Keratinocyte (primary cell): ENCODE measurements around the gene KANSL1. TPM values are rescaled to one million over a fixed set of nuclear protein-coding genes. Genes with fewer than 3 reads are reported as not detected.

Experiments used
- DNase-seq: peaks from one replicate; pipeline ENCODE4 v3.0.0-alpha.2; 2011; ENCODE audit warnings: low read depth, missing footprints, low spot score
- FAIRE-seq: peaks from 2 replicates; lab custom pipeline; 2011; peaks lifted over from hg19 to GRCh38; lab: Jason Lieb, UNC
- H2AFZ ChIP-seq: 2 replicates; pipeline ENCODE4 v1.6.0; 2012; ENCODE audit warnings: low read length, control low read depth, inconsistent platforms; ENCODE audit not compliant: control insufficient read depth
- H3K27ac ChIP-seq: 2 replicates; pipeline ENCODE4 v1.5.1; 2011; ENCODE audit warnings: low read length; ENCODE audit not compliant: control insufficient read depth, insufficient read depth
- H3K27me3 ChIP-seq: 3 replicates; pipeline ENCODE4 v1.6.0; 2011; ENCODE audit warnings: low read length; ENCODE audit not compliant: control insufficient read depth, insufficient read depth; ENCODE audit errors: extremely low read depth
- H3K36me3 ChIP-seq, 2 experiments: 2 replicates in 1 of 2; 3 replicates in 1 of 2; pipeline ENCODE4 v1.5.1; 2011; ENCODE audit warnings: low read length in 2 of 2, mild to moderate bottlenecking in 1 of 2; ENCODE audit not compliant: control insufficient read depth in 2 of 2, insufficient read depth in 2 of 2; ENCODE audit errors: extremely low read depth in 1 of 2
- H3K4me1 ChIP-seq: 3 replicates; pipeline ENCODE4 v1.5.1; 2011; ENCODE audit warnings: low read length; ENCODE audit not compliant: control insufficient read depth, insufficient read depth; ENCODE audit errors: extremely low read depth
- H3K4me2 ChIP-seq: 3 replicates; pipeline ENCODE4 v1.6.0; 2011; ENCODE audit warnings: low read depth, low read length; ENCODE audit not compliant: control insufficient read depth, insufficient read depth; ENCODE audit errors: extremely low read depth
- H3K4me3 ChIP-seq, 3 experiments: fragments of 200-600 bp in 1 of 3; sonication (generic) in 1 of 3; 2 replicates in 2 of 3; 3 replicates in 1 of 3; pipeline ENCODE4 v1.5.1; 2011 to 2016; ENCODE audit warnings: low read length in 3 of 3, mild to moderate bottlenecking in 3 of 3, control low read depth in 2 of 3, inconsistent platforms in 1 of 3, low read depth in 1 of 3, mixed read lengths in 1 of 3, mixed run types in 1 of 3, moderate library complexity in 1 of 3; ENCODE audit not compliant: control insufficient read depth in 2 of 3, insufficient read depth in 2 of 3; ENCODE audit errors: extremely low read depth in 1 of 3
- H3K79me2 ChIP-seq: 2 replicates; pipeline ENCODE4 v1.6.0; 2012; ENCODE audit warnings: low read length; ENCODE audit not compliant: control insufficient read depth, insufficient read depth
- H3K9ac ChIP-seq: 3 replicates; pipeline ENCODE4 v1.6.0; 2011; ENCODE audit warnings: low read length; ENCODE audit not compliant: control insufficient read depth, insufficient read depth; ENCODE audit errors: extremely low read depth
- H3K9me1 ChIP-seq: 3 replicates; pipeline ENCODE4 v1.6.0; 2011; ENCODE audit warnings: low read length; ENCODE audit not compliant: control insufficient read depth, insufficient read depth; ENCODE audit errors: extremely low read depth
- H3K9me3 ChIP-seq: 2 replicates; pipeline ENCODE4 v1.5.1; 2012; ENCODE audit warnings: low read depth, low read length; ENCODE audit not compliant: control insufficient read depth
- H4K20me1 ChIP-seq: 3 replicates; pipeline ENCODE4 v1.6.0; 2011; ENCODE audit warnings: low read length; ENCODE audit not compliant: control insufficient read depth, insufficient read depth; ENCODE audit errors: extremely low read depth
- CTCF ChIP-seq, 3 experiments: IDR thresholded peaks in 1 of 3; conservative IDR thresholded peaks in 1 of 3; optimal IDR thresholded peaks in 1 of 3; 2 replicates in 2 of 3; 3 replicates in 1 of 3; pipeline versions ENCODE3 to v1.5.1; 2011; ENCODE audit warnings: low read length in 3 of 3, mild to moderate bottlenecking in 3 of 3, moderate library complexity in 2 of 3, control low read depth in 1 of 3, inconsistent platforms in 1 of 3; ENCODE audit not compliant: insufficient read depth in 2 of 3; ENCODE audit errors: extremely low read depth in 1 of 3
- EZH2 ChIP-seq: IDR thresholded peaks from one replicate; pipeline ENCODE4 v1.6.1; 2012; ENCODE audit warnings: inconsistent platforms, mild to moderate bottlenecking, low read length, moderate library complexity
- dilution Hi-C: fragments of 300-500 bp; cut with MboI; formaldehyde crosslinking; loops from one replicate; pipeline ENCODE4 v1.7.0; 2020; ENCODE audit warnings: low sequenced_read_pairs; ENCODE audit not compliant: extremely low pct_ligation_motif_present
- polyA plus RNA-seq, 5 experiments: library from polyadenylated mRNA; depleted of rRNA in 3 of 5; stranded (reverse) in 3 of 5; stranded (forward) in 1 of 5; unstranded in 1 of 5; fragments of >200 nt; gene quantifications; 1 replicate in 1 of 5; 2 replicates in 3 of 5; 3 replicates in 1 of 5; pipeline versions ENCODE4 v1.2.1 to v1.2.3, GENCODE V29; 2011 to 2012; ENCODE audit warnings: missing spikeins in 2 of 5, low read depth in 1 of 5, low replicate concordance in 1 of 5

Gene KANSL1
- polyA plus RNA-seq, 1 donor (not counting 4 experiments of a cell fraction or from before 2014, with no cell fraction given): 17.6 TPM

DNA sequence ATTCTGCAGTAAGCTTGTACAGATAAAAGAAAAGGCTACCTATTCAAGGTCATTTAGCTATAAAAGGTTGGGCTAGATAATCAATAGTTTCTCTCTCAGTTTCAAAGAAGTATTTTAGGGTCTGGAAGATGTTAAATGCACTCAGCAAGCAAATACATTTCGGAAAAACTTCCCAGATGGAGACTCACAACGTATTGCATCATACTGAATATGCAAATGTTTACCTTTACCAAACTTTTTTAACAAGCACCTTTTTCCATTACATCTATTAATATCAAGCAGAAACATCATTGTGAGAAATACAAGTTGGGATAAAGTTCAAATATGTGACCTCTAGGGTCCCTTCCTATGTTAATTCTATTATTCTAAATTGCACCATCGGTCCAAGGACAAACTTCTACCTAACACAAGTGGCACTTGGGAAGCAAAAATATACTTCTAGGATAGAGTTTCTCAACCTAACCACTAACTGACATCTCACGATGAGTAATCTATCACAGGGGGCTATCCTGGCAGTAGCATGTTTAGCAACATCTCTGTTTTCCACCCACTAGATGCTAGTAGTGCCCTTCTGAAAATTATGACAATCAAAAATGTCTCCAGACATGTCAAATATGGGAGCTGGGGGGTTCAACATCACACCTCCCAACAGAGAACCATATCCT lies 14.5 kb downstream of the KANSL1 start:
- no peak for TF ChIP-seq CTCF (optimal IDR thresholded peaks at IDR 0.05 in 1 of 3, IDR thresholded peaks at IDR 0.05 in 1 of 3, conservative IDR thresholded peaks at IDR 0.05 in 1 of 3; ENCODE audit: extremely low read depth in 1 of 3, insufficient read depth in 2 of 3, low read length in 3 of 3)
- no peak for TF ChIP-seq EZH2
- H3K9me3 ChIP-seq: no peaks in the 10 kb centered on the region
- FAIRE-seq (no peak), DNase-seq (no peak)
- peaks cover 8% of the 10 kb centered on the region for H3K4me1 ChIP-seq
- peaks cover 2 to 3% of the 10 kb centered on the region in 2 experiments for H3K36me3 ChIP-seq
- no peaks in the 10 kb centered on the region for H3K27me3 ChIP-seq
- no peak overlapping the region for H3K4me3 ChIP-seq
- no peak overlapping the region for H3K27ac ChIP-seq
- H3K79me2 ChIP-seq: peaks cover 98% of the 10 kb centered on the region
- dilution Hi-C loops: no loop called here
- no peak overlapping the region for H3K9ac ChIP-seq
- H2AFZ ChIP-seq: no peak overlapping the region
- no peak overlapping the region for H3K4me2 ChIP-seq
- peaks cover 52% of the 10 kb centered on the region for H4K20me1 ChIP-seq
- H3K9me1 ChIP-seq: peaks cover 10% of the 10 kb centered on the region

- Histone ChIP-seq H4K20me1 (peaks cover 52% of the 10 kb centered on the region), H3K36me3 (peaks cover 3 to 5% of the 10 kb centered on the region in 2 experiments), H3K9ac (no peak overlapping the region), H3K27me3 (no peaks in the 10 kb centered on the region), H3K4me3 (no peak overlapping the region), H3K9me3 (no peaks in the 10 kb centered on the region), H3K4me2 (no peak overlapping the region), H3K9me1 (peaks cover 8% of the 10 kb centered on the region), H3K27ac (no peak overlapping the region), H3K79me2 (peaks cover 98% of the 10 kb centered on the region), H2AFZ (no peak overlapping the region), H3K4me1 (peaks cover 8% of the 10 kb centered on the region)
- DNase-seq (no peak), FAIRE-seq (no peak)
- dilution Hi-C loops: no loop called here
- no peak for TF ChIP-seq EZH2
- TF ChIP-seq CTCF (optimal IDR thresholded peaks at IDR 0.05 in 1 of 3, IDR thresholded peaks at IDR 0.05 in 1 of 3, conservative IDR thresholded peaks at IDR 0.05 in 1 of 3; ENCODE audit: extremely low read depth in 1 of 3, insufficient read depth in 2 of 3, low read length in 3 of 3): no peak
Observed at GRCh38 chr17:46176975-46177374, 16.3 kb downstream of the KANSL1 start.
